Middle frontal gyrus (tissue), 1 donor: ENCODE measurements around the gene CAMSAP1.

Source experiments
- DNase-seq: peaks from one replicate; pipeline ENCODE4 v3.0.0-alpha.2; 2015; ENCODE audit warnings: low spot score; ENCODE audit errors: extremely low spot score

The CAMSAP1 gene

GRCh38 chr9:135761150-135761844 lies 146.0 kb downstream of the CAMSAP1 start:
- DNase-seq: no peak

GRCh38 chr9:135760465-135760864 lies 146.9 kb downstream of the CAMSAP1 start:
- no peak for DNase-seq

- no peak for DNase-seq
Observed at GRCh38 chr9:135759676-135760300, 147.6 kb downstream of the CAMSAP1 start.

GRCh38 chr9:135758870-135759269 lies 148.5 kb downstream of the CAMSAP1 start:
- DNase-seq: no peak
